Gastroesophageal sphincter (tissue), 4 donors: ENCODE data around the gene SLC66A1. TPM values are rescaled to one million over a fixed set of nuclear protein-coding genes. Genes with fewer than 3 reads are reported as not detected.

Source experiments
- ATAC-seq: fragments of 150-250 bp; one replicate; pipeline ENCODE4 v1.9.1; 2016; ENCODE audit warnings: mild to moderate bottlenecking, moderate library complexity
- H3K27ac ChIP-seq, 4 donors: fragments of 200-600 bp; sonication (generic) in 3 of 4; 1 replicate in 3 of 4; 2 replicates in 1 of 4; pipeline ENCODE4 v1.5.1; 2016 to 2019
- H3K27me3 ChIP-seq: fragments of 200-600 bp; sonication (generic); one replicate; pipeline ENCODE4 v1.5.1; 2019
- H3K36me3 ChIP-seq, 2 donors: fragments of 200-600 bp; sonication (generic); one replicate each; pipeline ENCODE4 v1.5.1; 2019; ENCODE audit warnings: control low read depth in 1 of 2
- H3K4me1 ChIP-seq, 3 donors: fragments of 200-600 bp; sonication (generic); 1 replicate in 2 of 3; 2 replicates in 1 of 3; pipeline ENCODE4 v1.5.1; 2016 to 2019; ENCODE audit warnings: control low read depth in 2 of 3
- H3K4me3 ChIP-seq, 2 donors: fragments of 200-600 bp; sonication (generic); one replicate each; pipeline ENCODE4 v1.5.1; 2019; ENCODE audit warnings: mild to moderate bottlenecking in 1 of 2, moderate library complexity in 1 of 2
- H3K9me3 ChIP-seq, 3 donors: fragments of 200-600 bp; sonication (generic); one replicate each; pipeline ENCODE4 v1.5.1; 2017 to 2019; ENCODE audit warnings: control low read depth in 2 of 3
- CTCF ChIP-seq, 4 experiments: fragments of 200-600 bp in 2 of 4; fragments of 450-650 bp in 2 of 4; sonication (generic) in 1 of 4; IDR thresholded peaks; one replicate each; pipeline ENCODE4 v1.5.1; 2017 to 2019; ENCODE audit warnings: antibody characterized with exemption in 4 of 4, mild to moderate bottlenecking in 2 of 4, moderate library complexity in 2 of 4
- EP300 ChIP-seq: sonication (generic); formaldehyde crosslinking; IDR thresholded peaks from one replicate; pipeline ENCODE4 v1.6.1; 2017; ENCODE audit warnings: antibody characterized with exemption, mild to moderate bottlenecking
- POLR2A ChIP-seq, 2 donors: fragments of 450-650 bp; IDR thresholded peaks; one replicate each; pipeline ENCODE4 v1.6.1; 2017; ENCODE audit warnings: antibody characterized with exemption in 2 of 2, mild to moderate bottlenecking in 2 of 2, moderate library complexity in 1 of 2
- POLR2AphosphoS5 ChIP-seq: sonication (generic); formaldehyde crosslinking; IDR thresholded peaks from one replicate; pipeline ENCODE4 v1.6.1; 2017; ENCODE audit warnings: antibody characterized with exemption
- WGBS, 2 donors: methylation state at CpG; one replicate each; pipeline ENCODE4 v1.1.5; 2018; ENCODE audit warnings: low coverage in 1 of 2; 5-methylcytosine and 5-hydroxymethylcytosine counted together
- total RNA-seq, 4 donors: library from RNA; depleted of rRNA; stranded (reverse); fragments of >200 nt; gene quantifications; one replicate each; pipeline ENCODE4 v1.1.0, GENCODE V29; 2016

SLC66A1 gene
- total RNA-seq, 4 donors from 2014 or later, result 8.1 to 12.3 (median 11.7) TPM

GRCh38 chr1:19328486-19328885 is 16.4 kb downstream of the SLC66A1 start:
- TF ChIP-seq POLR2AphosphoS5, result no peak
- TF ChIP-seq CTCF (IDR thresholded peaks at IDR 0.05), result no peak
- no peak for TF ChIP-seq EP300
- no peak for TF ChIP-seq POLR2A (IDR thresholded peaks at IDR 0.05)
- peaks cover 0 to 86% of the 10 kb centered on the region in 2 donors for H3K36me3 ChIP-seq
- H3K9me3 ChIP-seq, result no peaks in the 10 kb centered on the region
- H3K4me3 ChIP-seq, result no peak overlapping the region
- no peak overlapping the region for H3K27ac ChIP-seq
- H3K27me3 ChIP-seq, result no peaks in the 10 kb centered on the region
- no peaks in the 10 kb centered on the region for H3K4me1 ChIP-seq
- WGBS, 2 donors, result 83% methylated on average over 3 of the region's 18 CpGs; no CpG with 5 or more reads in 1 of the 2 donors
- no peak for ATAC-seq

GRCh38 chr1:19329188-19329587 is 17.1 kb downstream of the SLC66A1 start:
- Histone ChIP-seq H3K27me3 (no peaks in the 10 kb centered on the region), H3K4me1 (no peaks in the 10 kb centered on the region), H3K36me3 (peaks cover 0 to 79% of the 10 kb centered on the region in 2 donors), H3K9me3 (no peaks in the 10 kb centered on the region), H3K27ac (no peak overlapping the region), H3K4me3 (no peak overlapping the region)
- TF ChIP-seq POLR2A (IDR thresholded peaks at IDR 0.05) (no peak), EP300 (no peak), POLR2AphosphoS5 (no peak), CTCF (IDR thresholded peaks at IDR 0.05) (no peak)
- no peak for ATAC-seq
- 79 to 90% methylated on average over 4 to 8 of the region's 13 CpGs for WGBS, 2 donors

GRCh38 chr1:19329611-19330010 is 17.5 kb downstream of the SLC66A1 start:
- H3K36me3 ChIP-seq, result peaks cover 0 to 75% of the 10 kb centered on the region in 2 donors
- 95 to 100% methylated on average over 2 to 3 of the region's 5 CpGs for WGBS, 2 donors
- no peak for TF ChIP-seq CTCF (IDR thresholded peaks at IDR 0.05)
- TF ChIP-seq EP300, result no peak
- TF ChIP-seq POLR2AphosphoS5, result no peak
- TF ChIP-seq POLR2A (IDR thresholded peaks at IDR 0.05), result no peak

GRCh38 chr1:19330449-19331135 is 18.5 kb downstream of the SLC66A1 start:
- H3K36me3 ChIP-seq, result peaks cover 0 to 65% of the 10 kb centered on the region in 2 donors
- H3K4me3 ChIP-seq, result no peak overlapping the region
- H3K27ac ChIP-seq, result no peak overlapping the region
- no peaks in the 10 kb centered on the region for H3K4me1 ChIP-seq
- no peaks in the 10 kb centered on the region for H3K9me3 ChIP-seq
- no peak for ATAC-seq
- WGBS, 2 donors, result 87% methylated on average over 3 of the region's 14 CpGs; no CpG with 5 or more reads in 1 of the 2 donors
- TF ChIP-seq POLR2A (IDR thresholded peaks at IDR 0.05) (no peak), CTCF (IDR thresholded peaks at IDR 0.05) (no peak), EP300 (no peak), POLR2AphosphoS5 (no peak)
- H3K27me3 ChIP-seq, result no peaks in the 10 kb centered on the region

More at GRCh38 chr1:19329611-19330010, 17.5 kb downstream of the SLC66A1 start:
- no peak for ATAC-seq
- Histone ChIP-seq H3K4me1 (no peaks in the 10 kb centered on the region), H3K9me3 (no peaks in the 10 kb centered on the region), H3K27ac (no peak overlapping the region), H3K27me3 (no peaks in the 10 kb centered on the region), H3K4me3 (no peak overlapping the region)
